GDM1 (cell line): Measurements from ENCODE around the gene GRPR.
"Not testable (repeated sequence)": the region's sequence is repeated elsewhere in the genome, so short reads cannot be mapped to it uniquely, and the experiment has no call there.

ENCODE experiments used
- DNase-seq: peaks from one replicate; lab custom pipeline; 2025; lab: John Stamatoyannopoulos, UW

The GRPR gene

GRCh38 chrX:16183843-16184242 is 60.5 kb downstream of the GRPR start:
- DNase-seq: not testable (repeated sequence)

- no peak for DNase-seq
Measured at GRCh38 chrX:16185725-16186136, 62.4 kb downstream of the GRPR start.

GRCh38 chrX:16186380-16187007 is 63.1 kb downstream of the GRPR start:
- no peak for DNase-seq

GRCh38 chrX:16187024-16187760 is 63.8 kb downstream of the GRPR start:
- DNase-seq: no peak

GRCh38 chrX:16188687-16189086 is 65.3 kb downstream of the GRPR start:
- DNase-seq: no peak

GRCh38 chrX:16191605-16192004 is 68.2 kb downstream of the GRPR start:
- no peak for DNase-seq

GRCh38 chrX:16196829-16197228 is 73.5 kb downstream of the GRPR start:
- no peak for DNase-seq

- no peak for DNase-seq
Measured at GRCh38 chrX:16199343-16199742, 76.0 kb downstream of the GRPR start.

GRCh38 chrX:16202943-16203342 is 79.6 kb downstream of the GRPR start:
- DNase-seq: no peak
